Memory B cell (primary cell): ENCODE data around the gene DDO.
"Not testable (repeated sequence)": the region's sequence is repeated elsewhere in the genome, so short reads cannot be mapped to it uniquely, and the experiment has no call there.

ENCODE experiments used
- ATAC-seq: fragments of 150-1000 bp; cut with Tn5 transposase; 2 replicates; pipeline ENCODE4 v1.10.0; 2021; ENCODE audit warnings: low read depth, mild to moderate bottlenecking, moderate library complexity
- DNase-seq, 2 donors: peaks; one replicate each; pipeline ENCODE4 v3.0.0; 2022; ENCODE audit warnings: low spot score in 2 of 2
- H3K27ac Mint-ChIP-seq: one replicate; pipeline ENCODE4 v1.8.0; 2022; ENCODE audit warnings: mild to moderate bottlenecking, moderate library complexity, mixed read lengths
- H3K27me3 Mint-ChIP-seq: one replicate; pipeline ENCODE4 v1.8.0; 2022; ENCODE audit warnings: mixed read lengths
- H3K36me3 Mint-ChIP-seq: one replicate; pipeline ENCODE4 v1.8.0; 2022; ENCODE audit warnings: mild to moderate bottlenecking, mixed read lengths
- H3K4me1 Mint-ChIP-seq: one replicate; pipeline ENCODE4 v1.8.0; 2022; ENCODE audit warnings: mixed read lengths
- H3K4me3 Mint-ChIP-seq: one replicate; pipeline ENCODE4 v1.8.0; 2022; ENCODE audit warnings: mild to moderate bottlenecking, moderate library complexity, mixed read lengths
- H3K9me3 Mint-ChIP-seq: one replicate; pipeline ENCODE4 v1.8.0; 2022; ENCODE audit warnings: mixed read lengths

Gene DDO, protein sequence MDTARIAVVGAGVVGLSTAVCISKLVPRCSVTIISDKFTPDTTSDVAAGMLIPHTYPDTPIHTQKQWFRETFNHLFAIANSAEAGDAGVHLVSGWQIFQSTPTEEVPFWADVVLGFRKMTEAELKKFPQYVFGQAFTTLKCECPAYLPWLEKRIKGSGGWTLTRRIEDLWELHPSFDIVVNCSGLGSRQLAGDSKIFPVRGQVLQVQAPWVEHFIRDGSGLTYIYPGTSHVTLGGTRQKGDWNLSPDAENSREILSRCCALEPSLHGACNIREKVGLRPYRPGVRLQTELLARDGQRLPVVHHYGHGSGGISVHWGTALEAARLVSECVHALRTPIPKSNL

GRCh38 chr6:110415086-110415916 is at the start of gene DDO:
DDO (minus strand) TSS chr6:110415575; CDS start chr6:110413462, 2,113 bp downstream.
- Mint-ChIP-seq H3K9me3 (no peaks in the 10 kb centered on the region), H3K27me3 (peaks cover 14% of the 10 kb centered on the region), H3K4me3 (peak within 1 kb of the TSS; percentile 50), H3K27ac (no peak within 1 kb of the TSS), H3K4me1 (peaks cover 7% of the 10 kb centered on the region), H3K36me3 (no peaks in the 10 kb centered on the region)
- no peak for DNase-seq
- no peak for ATAC-seq

- Mint-ChIP-seq H3K9me3 (peaks cover 12% of the 10 kb centered on the region), H3K27me3 (peaks cover 13% of the 10 kb centered on the region), H3K36me3 (peaks cover 3% of the 10 kb centered on the region), H3K4me3 (no peak overlapping the region), H3K4me1 (no peaks in the 10 kb centered on the region), H3K27ac (no peak overlapping the region)
- no peak for ATAC-seq
- no peak for DNase-seq
These were observed 47.6 kb upstream of the DDO start for GRCh38 chr6:110462884-110463481.

GRCh38 chr6:110461376-110461775 is 46.0 kb upstream of the DDO start:
- H3K27me3 Mint-ChIP-seq: peaks cover 14% of the 10 kb centered on the region
- no peak overlapping the region for H3K4me3 Mint-ChIP-seq
- H3K9me3 Mint-ChIP-seq: peaks cover 12% of the 10 kb centered on the region
- ATAC-seq (no peak), DNase-seq (no peak)
- no peak overlapping the region for H3K27ac Mint-ChIP-seq
- peaks cover 3% of the 10 kb centered on the region for H3K36me3 Mint-ChIP-seq
- no peaks in the 10 kb centered on the region for H3K4me1 Mint-ChIP-seq

DNA sequence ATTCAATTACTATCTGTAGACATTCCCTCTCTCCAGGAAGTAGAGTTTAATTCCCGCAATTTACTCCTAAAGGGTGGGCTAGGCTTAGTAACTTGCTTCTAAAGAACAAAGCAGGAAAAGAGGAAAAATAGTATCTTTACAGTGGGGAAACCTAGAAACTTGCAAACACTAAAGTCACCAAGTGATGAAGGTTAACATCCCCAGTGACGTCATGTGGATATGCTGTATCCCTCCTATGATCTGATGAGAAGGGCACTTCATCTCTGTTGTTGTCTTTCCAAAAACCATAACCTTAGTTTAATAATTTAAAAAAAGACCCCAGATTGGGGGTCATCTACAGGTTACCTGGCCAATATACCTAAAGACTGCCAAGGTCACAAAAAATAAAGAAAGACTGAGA is 43.8 kb upstream of the DDO start:
- Mint-ChIP-seq H3K27ac (no peak overlapping the region), H3K4me3 (no peak overlapping the region), H3K4me1 (no peaks in the 10 kb centered on the region), H3K27me3 (peaks cover 14% of the 10 kb centered on the region), H3K9me3 (peaks cover 8% of the 10 kb centered on the region), H3K36me3 (peaks cover 2% of the 10 kb centered on the region)
- DNase-seq (no peak), ATAC-seq (no peak)

DNA sequence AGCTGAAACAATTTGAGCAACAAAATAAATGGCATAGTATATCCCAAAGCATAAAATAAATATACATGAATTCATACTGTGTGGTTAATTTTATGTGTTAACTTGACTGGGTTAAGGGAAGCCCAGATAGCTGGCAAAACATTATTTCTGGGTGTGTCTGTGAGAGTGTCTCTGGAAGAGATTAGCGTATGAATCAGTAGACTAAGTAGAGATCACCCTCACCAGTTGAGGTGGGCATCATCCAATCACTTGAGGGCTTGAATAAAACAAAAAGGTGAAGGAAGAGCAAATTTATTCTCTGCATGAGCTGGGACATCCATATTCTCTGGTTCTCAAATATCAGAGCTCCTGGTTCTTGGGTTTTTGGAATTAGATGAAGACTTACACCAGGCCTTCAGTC is 43.1 kb upstream of the DDO start:
- ATAC-seq: no peak
- Mint-ChIP-seq H3K9me3 (peaks cover 3% of the 10 kb centered on the region), H3K4me3 (no peak overlapping the region), H3K4me1 (no peaks in the 10 kb centered on the region), H3K27me3 (peaks cover 9% of the 10 kb centered on the region), H3K36me3 (peaks cover 2% of the 10 kb centered on the region), H3K27ac (no peak overlapping the region)
- DNase-seq: no peak

DNA sequence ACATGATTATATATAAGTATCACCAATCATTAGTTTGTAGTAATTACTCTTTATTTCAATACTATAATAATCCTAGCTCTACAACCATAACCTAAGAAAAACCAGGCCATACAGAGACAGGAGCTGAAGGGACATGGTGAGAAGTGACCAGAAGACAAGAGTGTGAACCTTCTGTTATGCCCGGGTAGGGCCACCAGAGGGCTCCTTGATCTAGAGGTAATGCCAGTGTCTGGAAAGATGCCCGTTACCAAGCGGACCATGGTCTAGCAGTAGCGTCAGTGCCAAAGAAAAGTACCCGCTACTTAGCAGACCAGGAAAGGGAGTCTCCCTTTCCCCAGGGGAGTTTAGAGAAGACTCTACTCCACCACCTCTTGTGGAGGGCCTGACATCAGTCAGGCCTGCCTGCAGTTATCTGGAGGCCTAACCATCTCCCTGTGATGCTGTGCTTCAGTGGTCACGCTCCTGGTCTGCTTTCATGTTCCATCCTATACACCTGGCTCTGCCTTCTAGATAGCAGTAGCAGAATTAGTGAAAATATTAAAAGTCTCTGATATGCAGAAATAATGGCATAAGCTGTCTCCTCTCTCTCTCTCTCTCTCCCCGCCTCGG is 42.3 kb upstream of the DDO start:
- DNase-seq, H3K4me3 Mint-ChIP-seq, H3K9me3 Mint-ChIP-seq, ATAC-seq, H3K4me1 Mint-ChIP-seq, H3K27ac Mint-ChIP-seq, H3K36me3 Mint-ChIP-seq: not testable (repeated sequence)
- H3K27me3 Mint-ChIP-seq: peaks cover 11% of the 10 kb centered on the region

GRCh38 chr6:110456694-110457093 is 41.3 kb upstream of the DDO start:
- no peak for ATAC-seq
- no peak overlapping the region for H3K4me3 Mint-ChIP-seq
- DNase-seq: no peak
- peaks cover 3% of the 10 kb centered on the region for H3K9me3 Mint-ChIP-seq
- peaks cover under 1% of the 10 kb centered on the region for H3K36me3 Mint-ChIP-seq
- peaks cover 14% of the 10 kb centered on the region for H3K27me3 Mint-ChIP-seq
- no peaks in the 10 kb centered on the region for H3K4me1 Mint-ChIP-seq
- no peak overlapping the region for H3K27ac Mint-ChIP-seq

DNA sequence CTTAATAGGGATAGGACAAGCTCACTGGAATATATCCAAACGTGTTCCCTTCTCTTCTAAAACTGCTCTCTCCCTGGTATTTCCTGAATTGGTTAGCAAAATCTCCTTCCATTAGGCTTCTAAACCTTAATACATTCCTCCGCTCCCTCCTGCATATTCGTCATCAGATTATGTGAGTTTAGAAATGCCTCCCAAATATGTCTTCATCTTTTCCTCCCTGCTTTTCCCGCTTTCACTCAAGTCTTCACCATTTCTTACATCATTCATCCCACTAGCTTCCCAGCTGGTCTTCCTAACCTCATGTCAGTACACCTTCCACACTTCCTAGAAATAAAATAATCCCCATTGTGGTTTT is 34.1 kb upstream of the DDO start:
- DNase-seq (no peak), ATAC-seq (no peak)
- Mint-ChIP-seq H3K27ac (no peak overlapping the region), H3K4me1 (no peaks in the 10 kb centered on the region), H3K27me3 (peaks cover 11% of the 10 kb centered on the region), H3K4me3 (no peak overlapping the region), H3K36me3 (no peaks in the 10 kb centered on the region), H3K9me3 (peaks cover 3% of the 10 kb centered on the region)

- peaks cover 3% of the 10 kb centered on the region for H3K9me3 Mint-ChIP-seq
- H3K27ac Mint-ChIP-seq: no peak overlapping the region
- no peaks in the 10 kb centered on the region for H3K4me1 Mint-ChIP-seq
- ATAC-seq (no peak), DNase-seq (no peak)
- no peaks in the 10 kb centered on the region for H3K36me3 Mint-ChIP-seq
- no peak overlapping the region for H3K4me3 Mint-ChIP-seq
- H3K27me3 Mint-ChIP-seq: peaks cover 11% of the 10 kb centered on the region
These were observed 33.6 kb upstream of the DDO start for GRCh38 chr6:110448846-110449540.

GRCh38 chr6:110447761-110448160 is 32.4 kb upstream of the DDO start:
- Mint-ChIP-seq H3K36me3 (no peaks in the 10 kb centered on the region), H3K27me3 (peaks cover 9% of the 10 kb centered on the region), H3K27ac (no peak overlapping the region), H3K9me3 (peaks cover 3% of the 10 kb centered on the region), H3K4me1 (no peaks in the 10 kb centered on the region), H3K4me3 (no peak overlapping the region)
- ATAC-seq (no peak), DNase-seq (no peak)

- Mint-ChIP-seq H3K27ac (no peak overlapping the region), H3K4me1 (no peaks in the 10 kb centered on the region), H3K9me3 (no peaks in the 10 kb centered on the region), H3K27me3 (peaks cover 4% of the 10 kb centered on the region), H3K36me3 (no peaks in the 10 kb centered on the region), H3K4me3 (no peak overlapping the region)
- no peak for DNase-seq
- ATAC-seq: no peak
These were observed 31.0 kb upstream of the DDO start for GRCh38 chr6:110446405-110446804.

GRCh38 chr6:110440026-110440425 is 24.7 kb upstream of the DDO start:
- Mint-ChIP-seq H3K27ac (no peak overlapping the region), H3K27me3 (peaks cover 8% of the 10 kb centered on the region)

DNA sequence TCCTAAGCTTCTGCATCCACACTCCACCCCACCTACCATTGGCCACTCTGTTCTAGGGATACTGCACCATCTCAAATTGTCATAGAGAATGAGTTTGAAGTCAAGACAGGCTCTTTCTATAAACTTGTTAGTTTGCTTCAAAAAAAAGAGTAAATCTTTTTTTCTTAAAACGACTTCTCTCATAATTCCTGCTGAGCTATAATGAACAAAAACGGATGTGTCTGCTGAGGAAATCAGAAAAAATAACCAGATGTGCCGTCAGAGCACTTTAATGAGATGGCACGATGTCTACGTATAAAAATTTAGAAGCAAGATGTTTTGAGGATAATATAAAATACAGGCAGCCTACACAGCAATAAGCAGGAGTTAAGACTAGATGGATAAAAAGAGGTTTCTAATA is 24.0 kb upstream of the DDO start:
- Mint-ChIP-seq H3K27me3 (peaks cover 9% of the 10 kb centered on the region), H3K4me3 (no peak overlapping the region), H3K9me3 (peaks cover 2% of the 10 kb centered on the region), H3K4me1 (no peaks in the 10 kb centered on the region), H3K27ac (no peak overlapping the region), H3K36me3 (no peaks in the 10 kb centered on the region)
- ATAC-seq (no peak), DNase-seq (no peak)

More at GRCh38 chr6:110440026-110440425, 24.7 kb upstream of the DDO start:
- ATAC-seq (no peak), DNase-seq (no peak)
- Mint-ChIP-seq H3K36me3 (no peaks in the 10 kb centered on the region), H3K9me3 (peaks cover under 1% of the 10 kb centered on the region), H3K4me3 (no peak overlapping the region), H3K4me1 (no peaks in the 10 kb centered on the region)
